Kidney (tissue), 14 donors: ENCODE data around the gene SPTBN1. TPM values are rescaled to one million over a fixed set of nuclear protein-coding genes. Genes with fewer than 3 reads are reported as not detected.
A peak's percentile ranks its signal among the peaks of the same experiment; 100 is the strongest.

Experiments used
- DNase-seq, 5 donors: peaks; one replicate each; pipeline ENCODE4 v3.0.0-alpha.2; 2013 to 2020
- FAIRE-seq: peaks from 2 replicates; lab custom pipeline; 2012; peaks lifted over from hg19 to GRCh38; lab: Jason Lieb, UNC
- H3K27ac ChIP-seq, 2 donors: one replicate each; pipeline ENCODE4 v1.7.0; 2013; ENCODE audit warnings: low read depth in 2 of 2, low read length in 2 of 2, inconsistent platforms in 1 of 2
- H3K27me3 ChIP-seq: one replicate; pipeline ENCODE4 v1.7.1; 2013; ENCODE audit warnings: low read length, inconsistent platforms; ENCODE audit not compliant: control insufficient read depth, insufficient read depth
- H3K36me3 ChIP-seq, 3 donors: one replicate each; pipeline versions ENCODE4 v1.7.0 to v1.7.1; 2013; ENCODE audit warnings: low read length in 3 of 3, control low read depth in 1 of 3, inconsistent platforms in 1 of 3; ENCODE audit not compliant: insufficient read depth in 3 of 3, control insufficient read depth in 2 of 3
- H3K4me1 ChIP-seq, 3 donors: one replicate each; pipeline versions ENCODE4 v1.7.0 to v1.7.1; 2013; ENCODE audit warnings: low read length in 3 of 3, inconsistent platforms in 1 of 3, low read depth in 1 of 3; ENCODE audit not compliant: control insufficient read depth in 2 of 3, insufficient read depth in 2 of 3
- H3K4me3 ChIP-seq, 3 donors: one replicate each; pipeline versions ENCODE4 v1.7.0 to v1.8.1; 2013; ENCODE audit warnings: low read length in 3 of 3, control low read depth in 1 of 3, inconsistent platforms in 1 of 3
- H3K9ac ChIP-seq, 3 donors: one replicate each; pipeline versions ENCODE4 v1.7.0 to v1.7.1; 2013; ENCODE audit warnings: low read length in 3 of 3, control low read depth in 1 of 3, inconsistent platforms in 1 of 3
- H3K9me3 ChIP-seq, 3 donors: one replicate each; pipeline versions ENCODE4 v1.7.0 to v1.7.1; 2013; ENCODE audit warnings: low read length in 3 of 3, control low read depth in 1 of 3, inconsistent platforms in 1 of 3; ENCODE audit not compliant: control insufficient read depth in 2 of 3, insufficient read depth in 1 of 3
- CTCF ChIP-seq: IDR thresholded peaks from 3 replicates; pipeline ENCODE4 v1.5.1; 2012; ENCODE audit warnings: mild to moderate bottlenecking, moderate library complexity, borderline replicate concordance; ENCODE audit not compliant: insufficient read depth; ENCODE audit errors: extremely low read depth
- intact Hi-C: fragments of 100-400 bp; cut with DNase I; formaldehyde crosslinking; loops from one replicate; pipeline ENCODE4 v1.11.1; 2022
- polyA plus RNA-seq: library from polyadenylated mRNA; stranded (reverse); fragments of 350-450 nt; fragmentation: Illumina TruSeq; extraction: RNeasy Lipid Tissue Mini Kit (QIAGEN cat#74804); gene quantifications from one replicate; pipeline ENCODE4 v1.2.3, GENCODE V29; 2014; ENCODE audit warnings: low read depth, low replicate concordance; ENCODE audit not compliant: insufficient read depth
- total RNA-seq: library from RNA; stranded (reverse); fragmentation: NEBNext Ultra II Directional; extraction: Animal tissue kit (Norgen Biotek cat#: 25700); gene quantifications from one replicate; pipeline ENCODE4 v1.2.1, GENCODE V29; 2021
- donor health status: control.
- donor health status: control.
- donor health status: control.
- donor health status: control.
- donor health status: control.
- donor health status: DM: yes; HTN: yes; CAD: no.
- donor health status: Normal renal cell carcinoma (clear cell type).

SPTBN1 gene
- total and polyA plus RNA-seq, 2 donors from 2014 or later = 93.2 to 313 TPM

- H3K27ac ChIP-seq = no peak overlapping the region
- H3K9ac ChIP-seq = no peak overlapping the region
- H3K36me3 ChIP-seq = no peaks in the 10 kb centered on the region
- intact Hi-C loops = no loop called here
- H3K4me3 ChIP-seq = no peak overlapping the region
- H3K4me1 ChIP-seq = peaks cover 0 to 32% (median 17%) of the 10 kb centered on the region in 3 donors
- H3K9me3 ChIP-seq = no peaks in the 10 kb centered on the region
- TF ChIP-seq CTCF = no peak
- FAIRE-seq = peak; percentile 44
- DNase-seq = no peak
- H3K27me3 ChIP-seq = no peaks in the 10 kb centered on the region
Measured at GRCh38 chr2:54476852-54477251, 20.7 kb downstream of the SPTBN1 start.

- no peaks in the 10 kb centered on the region for H3K9me3 ChIP-seq
- DNase-seq (no peak), FAIRE-seq (no peak)
- no peak overlapping the region for H3K4me3 ChIP-seq
- peaks cover 3 to 40% (median 23%) of the 10 kb centered on the region in 3 donors for H3K4me1 ChIP-seq
- H3K27ac ChIP-seq = peak overlapping the region; percentile 17 to 37
- no peak for TF ChIP-seq CTCF
- intact Hi-C loops = no loop called here
- no peak overlapping the region for H3K9ac ChIP-seq
- no peaks in the 10 kb centered on the region for H3K27me3 ChIP-seq
- H3K36me3 ChIP-seq = no peaks in the 10 kb centered on the region
Measured at GRCh38 chr2:54477896-54478295, 21.8 kb downstream of the SPTBN1 start.

GRCh38 chr2:54478899-54479298 lies 22.8 kb downstream of the SPTBN1 start:
- Histone ChIP-seq H3K27ac (peak overlapping the region in 1 of 2 donors; percentile 59), H3K9me3 (no peaks in the 10 kb centered on the region), H3K9ac (no peak overlapping the region), H3K36me3 (no peaks in the 10 kb centered on the region), H3K4me1 (peaks cover 3 to 47% (median 33%) of the 10 kb centered on the region in 3 donors), H3K4me3 (no peak overlapping the region), H3K27me3 (no peaks in the 10 kb centered on the region)
- intact Hi-C loops = no loop called here
- no peak for DNase-seq
- FAIRE-seq = no peak
- TF ChIP-seq CTCF = no peak

GRCh38 chr2:54479424-54479823 lies 23.3 kb downstream of the SPTBN1 start:
- intact Hi-C loops = no loop called here
- Histone ChIP-seq H3K27ac (peak overlapping the region in 1 of 2 donors; percentile 59), H3K4me1 (peaks cover 3 to 46% (median 35%) of the 10 kb centered on the region in 3 donors), H3K9me3 (no peaks in the 10 kb centered on the region), H3K4me3 (no peak overlapping the region), H3K9ac (no peak overlapping the region), H3K27me3 (no peaks in the 10 kb centered on the region), H3K36me3 (no peaks in the 10 kb centered on the region)
- no peak for TF ChIP-seq CTCF
- DNase-seq (no peak), FAIRE-seq (no peak)
